HEK293T (cell line): ENCODE data around the gene APBA1.

Experiments used
- CTBP1 ChIP-seq: fragments of 450-650 bp; IDR thresholded peaks from 2 replicates; pipeline ENCODE4 v1.6.1; 2016; ENCODE audit warnings: borderline replicate concordance
- FOXA1 ChIP-seq: fragments of 450-650 bp; IDR thresholded peaks from 2 replicates; pipeline ENCODE4 v1.6.1; 2016; ENCODE audit warnings: mild to moderate bottlenecking
- FOXM1 ChIP-seq: fragments of 450-650 bp; IDR thresholded peaks from 2 replicates; pipeline ENCODE4 v1.6.1; 2017; ENCODE audit warnings: mild to moderate bottlenecking, borderline replicate concordance
- HDGF ChIP-seq: fragments of 450-650 bp; IDR thresholded peaks from 2 replicates; pipeline ENCODE4 v1.6.1; 2017; ENCODE audit warnings: antibody characterized with exemption, borderline replicate concordance
- NFRKB ChIP-seq: fragments of 450-650 bp; IDR thresholded peaks from 2 replicates; pipeline ENCODE4 v1.6.1; 2016; ENCODE audit warnings: mild to moderate bottlenecking, moderate library complexity
- SUZ12 ChIP-seq: fragments of 450-650 bp; IDR thresholded peaks from 2 replicates; pipeline ENCODE4 v1.6.1; 2016; ENCODE audit warnings: mild to moderate bottlenecking

- TF ChIP-seq NFRKB = no peak
- TF ChIP-seq FOXM1 = no peak
- TF ChIP-seq SUZ12 = no peak
- no peak for TF ChIP-seq CTBP1
- no peak for TF ChIP-seq FOXA1
- TF ChIP-seq HDGF = no peak
Measured at GRCh38 chr9:69601698-69602097, 70.5 kb downstream of the APBA1 start.
